ENCODE results near the gene LYPD3. TPM values are rescaled to one million over a fixed set of nuclear protein-coding genes. Genes with fewer than 3 reads are reported as not detected.

Gene LYPD3
- total RNA-seq, 4 donors from 2014 or later = 312 to 823 (median 569) TPM

DNA sequence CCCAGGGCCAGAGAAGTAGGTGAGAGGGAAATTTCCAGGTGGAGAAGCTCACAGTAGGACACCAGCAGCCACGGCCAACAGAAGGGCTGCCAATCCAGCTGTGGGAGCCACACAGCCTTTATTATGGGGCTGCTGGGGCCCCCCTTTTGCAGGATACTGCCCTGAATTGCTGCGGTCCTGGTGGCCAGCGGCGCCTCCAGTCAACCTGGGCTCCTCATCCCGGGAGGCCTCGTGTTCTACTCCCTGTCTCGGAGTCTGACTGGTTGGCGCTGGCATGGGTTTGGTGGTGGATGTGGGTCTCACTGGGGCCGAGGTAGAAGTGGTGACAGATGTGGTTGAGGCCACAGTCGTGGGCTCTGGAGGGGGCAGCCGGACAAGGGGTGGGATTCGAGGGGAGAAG lies 4.1 kb downstream of the LYPD3 start:
- H3K36me3 ChIP-seq = peaks cover 0 to 27% (median 5%) of the 10 kb centered on the region in 3 donors
- H3K4me1 ChIP-seq = peaks cover 8 to 61% (median 19%) of the 10 kb centered on the region in 3 donors
- DNase-seq = no peak
- no peaks in the 10 kb centered on the region for H3K27me3 ChIP-seq
- whole genome bisulfite sequencing, 2 donors = 80 to 96% methylated on average over 7 to 10 of the region's 12 CpGs
- TF ChIP-seq CTCF (IDR thresholded peaks at IDR 0.05) (no peak), POLR2A (IDR thresholded peaks at IDR 0.05) (no peak)
- H3K27ac ChIP-seq = peak overlapping the region in 2 of 4 donors; percentile 31 to 90
- no peak overlapping the region for H3K4me3 ChIP-seq
- no peaks in the 10 kb centered on the region for H3K9me3 ChIP-seq
- intact Hi-C loops (cut with DNase I) = no loop called here

GRCh38 chr19:43460362-43461016 lies 4.9 kb downstream of the LYPD3 start:
- DNase-seq = no peak
- Histone ChIP-seq H3K27me3 (no peaks in the 10 kb centered on the region), H3K36me3 (peaks cover 0 to 27% (median 5%) of the 10 kb centered on the region in 3 donors), H3K9me3 (no peaks in the 10 kb centered on the region), H3K4me1 (peaks cover 14 to 61% (median 14%) of the 10 kb centered on the region in 3 donors), H3K4me3 (no peak overlapping the region), H3K27ac (peak overlapping the region in 1 of 4 donors; percentile 90)
- 83 to 87% methylated on average over 9 to 13 of the region's 16 CpGs for WGBS, 2 donors
- TF ChIP-seq POLR2A (IDR thresholded peaks at IDR 0.05) (no peak), CTCF (IDR thresholded peaks at IDR 0.05) (no peak)
- intact Hi-C loops (cut with DNase I) = no loop called here

DNA sequence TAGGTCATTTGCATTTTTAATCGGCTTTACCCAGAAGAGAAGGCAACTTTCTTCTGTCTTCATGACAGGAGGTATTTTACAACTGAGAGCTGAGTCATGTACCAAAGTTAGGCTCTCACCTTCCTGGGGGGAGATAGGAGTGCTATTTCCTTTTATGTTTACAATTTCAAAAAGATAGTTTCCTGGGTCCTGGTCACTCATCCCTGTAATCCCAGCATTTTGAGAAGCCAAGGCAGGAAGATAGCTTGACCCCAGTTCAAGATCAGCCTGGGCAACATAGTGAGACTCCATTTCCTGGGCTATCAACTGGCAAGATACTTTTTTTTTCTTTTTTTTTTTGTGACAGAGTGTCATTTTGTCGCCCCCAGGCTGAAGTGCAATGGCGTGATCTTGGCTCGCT lies 7.6 kb downstream of the LYPD3 start:
- no peak for TF ChIP-seq CTCF (IDR thresholded peaks at IDR 0.05)
- TF ChIP-seq POLR2A (IDR thresholded peaks at IDR 0.05) = no peak
- intact Hi-C loops (cut with DNase I) = no loop called here
- H3K27me3 ChIP-seq = no peaks in the 10 kb centered on the region
- H3K4me3 ChIP-seq = no peak overlapping the region
- H3K9me3 ChIP-seq = no peaks in the 10 kb centered on the region
- DNase-seq = no peak
- H3K36me3 ChIP-seq = peaks cover 0 to 26% (median 5%) of the 10 kb centered on the region in 3 donors
- H3K4me1 ChIP-seq = peaks cover 12 to 58% (median 15%) of the 10 kb centered on the region in 3 donors
- H3K27ac ChIP-seq = peak overlapping the region in 3 of 4 donors; percentile 57 to 87 (median 68)
- WGBS, 2 donors = 48 to 75% methylated on average over 4 of the region's 4 CpGs

DNA sequence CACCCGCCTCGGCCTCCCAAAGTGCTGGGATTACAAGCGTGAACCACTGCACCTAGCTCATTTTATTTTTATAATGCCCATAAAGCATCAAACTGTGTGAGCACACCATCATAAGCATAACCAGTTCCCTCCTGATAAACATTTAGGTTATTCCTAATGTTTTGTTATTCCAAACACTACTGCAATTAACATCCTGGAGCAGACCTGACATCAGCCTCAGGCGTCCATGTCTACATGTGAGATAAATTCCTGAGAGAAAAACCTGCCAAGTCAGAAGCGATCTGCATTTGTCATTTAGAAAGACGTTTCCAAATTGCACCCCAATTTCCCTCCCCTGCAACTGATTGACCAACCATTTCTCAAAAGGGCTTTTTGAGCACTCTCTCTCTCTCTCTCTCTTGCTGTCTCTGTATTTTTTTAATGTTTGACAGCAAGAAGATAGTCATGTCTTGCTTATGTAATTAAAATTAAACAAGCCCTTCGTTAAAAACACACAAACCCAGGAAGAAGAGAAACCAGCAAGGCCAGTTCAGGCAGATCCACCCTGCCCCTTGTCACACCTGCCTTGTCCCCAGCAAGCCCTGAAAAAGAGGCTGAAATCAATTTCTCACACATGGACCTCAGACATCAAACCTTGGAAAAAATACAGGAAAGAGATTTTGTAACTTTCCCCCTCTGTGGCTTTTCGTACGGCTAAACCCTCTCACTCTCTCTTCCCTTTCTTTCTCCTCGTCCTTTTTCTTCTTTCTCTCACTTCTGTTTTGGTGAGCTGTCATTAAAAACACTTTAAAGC lies 9.9 kb downstream of the LYPD3 start:
- Histone ChIP-seq H3K36me3 (peaks cover 0 to 3% (median 0%) of the 10 kb centered on the region in 3 donors), H3K4me1 (peaks cover 11 to 64% (median 15%) of the 10 kb centered on the region in 3 donors), H3K9me3 (no peaks in the 10 kb centered on the region), H3K4me3 (peak overlapping the region in 1 of 4 donors; percentile 3), H3K27me3 (no peaks in the 10 kb centered on the region), H3K27ac (peak overlapping the region; percentile 67 to 87 (median 76))
- intact Hi-C loops (cut with DNase I) = no loop called here
- DNase-seq = no peak
- WGBS, 2 donors = 22 to 37% methylated on average over 10 of the region's 10 CpGs
- TF ChIP-seq POLR2A (IDR thresholded peaks at IDR 0.05) = no peak
- TF ChIP-seq CTCF (IDR thresholded peaks at IDR 0.05) = no peak

GRCh38 chr19:43454031-43454430 lies 11.4 kb downstream of the LYPD3 start:
- no peak for DNase-seq
- Histone ChIP-seq H3K36me3 (no peaks in the 10 kb centered on the region), H3K27me3 (no peaks in the 10 kb centered on the region), H3K9me3 (no peaks in the 10 kb centered on the region), H3K4me1 (peaks cover 11 to 68% (median 15%) of the 10 kb centered on the region in 3 donors), H3K27ac (peak overlapping the region in 1 of 4 donors; percentile 87), H3K4me3 (no peak overlapping the region)
- no peak for TF ChIP-seq CTCF (IDR thresholded peaks at IDR 0.05)
- no peak for TF ChIP-seq POLR2A (IDR thresholded peaks at IDR 0.05)
- intact Hi-C loops (cut with DNase I) = no loop called here
- WGBS, 2 donors = 42 to 47% methylated on average over 2 of the region's 2 CpGs

Data from esophagus squamous epithelium (tissue), 5 donors.